Effector memory CD8-positive, alpha-beta T cell (primary cell): Measurements from ENCODE around the gene SIGLEC15.

Experiments
- ATAC-seq: fragments of 150-1000 bp; cut with Tn5 transposase; replicated peaks from 2 replicates; pipeline ENCODE4 v1.10.0; 2021; ENCODE audit warnings: mild to moderate bottlenecking, moderate library complexity
- DNase-seq, 3 experiments: peaks; one replicate each; pipeline ENCODE4 v3.0.0; 2021
- H3K27ac Mint-ChIP-seq, 2 donors: one replicate each; pipeline ENCODE4 v1.8.0; 2022; ENCODE audit warnings: mild to moderate bottlenecking in 2 of 2, mixed read lengths in 2 of 2, moderate library complexity in 2 of 2
- H3K27me3 Mint-ChIP-seq, 2 donors: one replicate each; pipeline ENCODE4 v1.8.0; 2022; ENCODE audit warnings: mixed read lengths in 2 of 2
- H3K36me3 Mint-ChIP-seq: one replicate; pipeline ENCODE4 v1.8.0; 2022; ENCODE audit warnings: mild to moderate bottlenecking, moderate library complexity, mixed read lengths; ENCODE audit not compliant: insufficient read depth
- H3K4me1 Mint-ChIP-seq, 2 donors: one replicate each; pipeline ENCODE4 v1.8.0; 2022; ENCODE audit warnings: low read depth in 2 of 2, mixed read lengths in 2 of 2
- H3K4me3 Mint-ChIP-seq, 2 donors: one replicate each; pipeline ENCODE4 v1.8.0; 2022; ENCODE audit warnings: mild to moderate bottlenecking in 2 of 2, mixed read lengths in 2 of 2, moderate library complexity in 2 of 2
- H3K9me3 Mint-ChIP-seq, 2 donors: one replicate each; pipeline ENCODE4 v1.8.0; 2022; ENCODE audit warnings: mixed read lengths in 2 of 2

Gene SIGLEC15

DNA sequence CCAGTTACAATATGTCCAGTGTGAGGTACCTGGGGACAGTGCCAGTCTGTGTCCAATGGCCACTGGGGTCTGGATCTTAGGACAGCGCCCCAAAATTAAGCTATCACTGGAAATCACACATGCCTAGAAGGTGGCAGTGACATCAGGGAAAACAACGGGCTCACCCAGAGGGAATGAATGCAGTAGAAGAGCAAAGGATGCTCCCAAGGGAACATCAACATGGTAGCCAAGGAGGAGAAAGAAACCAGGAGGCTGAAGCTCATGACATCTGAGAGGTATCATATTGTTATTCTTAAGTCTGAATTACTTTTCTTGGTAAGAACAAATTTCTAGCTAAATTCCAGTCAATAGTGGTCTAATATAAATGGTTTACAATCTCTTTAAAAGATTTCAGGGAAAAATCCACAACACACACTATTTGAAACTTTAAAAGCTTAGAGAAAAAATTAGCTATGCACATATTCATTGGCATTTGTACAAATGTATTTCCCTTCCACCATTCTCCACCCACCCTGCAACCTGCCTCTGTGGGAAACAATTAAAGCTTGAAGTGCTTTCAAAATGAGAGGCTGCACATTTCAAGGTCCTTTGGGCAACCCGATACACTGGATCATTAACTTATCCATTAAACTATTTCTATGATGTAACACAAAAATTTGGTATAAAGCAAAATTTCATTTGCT, 55.5 kb downstream of the SIGLEC15 start:
- Mint-ChIP-seq H3K27me3 (no peaks in the 10 kb centered on the region), H3K4me1 (peaks cover 6 to 8% of the 10 kb centered on the region in 2 donors), H3K27ac (no peak overlapping the region), H3K36me3 (peaks cover 78% of the 10 kb centered on the region), H3K4me3 (no peak overlapping the region), H3K9me3 (no peaks in the 10 kb centered on the region)
- ATAC-seq: no peak
- no peak for DNase-seq

DNA sequence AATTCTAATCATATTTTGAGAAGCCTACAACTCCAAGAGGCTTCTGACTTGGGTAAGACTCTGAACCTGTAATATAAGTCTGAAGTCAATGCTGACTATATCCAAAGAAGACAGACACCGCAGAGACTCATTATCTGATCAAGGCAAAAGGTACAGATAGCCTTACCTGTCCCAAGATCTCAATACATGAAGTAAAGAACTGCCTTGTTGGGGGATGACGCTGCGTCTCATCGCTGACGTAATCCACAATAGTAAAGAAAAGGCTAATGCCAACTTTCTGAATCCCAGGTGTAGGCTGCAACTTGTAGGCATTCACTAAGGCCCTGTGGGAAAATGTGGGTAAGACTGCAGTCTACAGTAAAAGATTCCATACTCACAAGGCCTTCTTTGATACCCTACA, 62.1 kb downstream of the SIGLEC15 start:
- Mint-ChIP-seq H3K27me3 (no peaks in the 10 kb centered on the region), H3K4me3 (no peak overlapping the region), H3K36me3 (peaks cover 67% of the 10 kb centered on the region), H3K4me1 (peaks cover 7 to 11% of the 10 kb centered on the region in 2 donors), H3K9me3 (no peaks in the 10 kb centered on the region), H3K27ac (peak overlapping the region in 1 of 2 donors; percentile 23)
- DNase-seq: no peak
- no peak for ATAC-seq

DNA sequence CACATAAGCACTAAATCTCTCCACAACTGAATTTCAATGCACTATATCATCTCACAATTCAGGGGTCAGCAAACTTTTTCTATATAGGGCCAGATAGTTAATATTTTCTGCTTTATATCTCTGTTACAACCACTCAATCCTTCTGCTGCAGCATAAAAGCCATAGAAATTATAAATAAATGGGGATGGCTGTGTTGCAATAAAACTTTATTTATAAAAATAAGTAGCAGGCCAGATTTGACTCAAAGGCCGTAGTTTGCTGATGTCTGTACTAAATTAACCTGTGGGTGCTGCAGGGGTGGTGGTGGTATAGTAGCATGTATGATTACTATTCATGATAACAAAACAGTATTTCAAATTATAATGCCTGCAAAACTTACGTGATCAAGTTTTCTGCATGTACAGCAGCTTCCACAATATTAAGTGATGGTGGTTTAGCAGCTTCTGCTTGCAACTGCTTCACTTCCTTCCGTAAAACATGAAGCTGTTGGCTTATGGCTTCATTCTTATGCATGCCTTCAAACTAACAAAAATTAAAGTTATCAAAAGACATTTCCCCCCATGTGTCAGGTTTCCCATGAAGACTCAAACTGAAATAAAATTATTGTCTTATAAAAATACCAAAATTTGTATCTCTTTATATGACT, 64.1 kb downstream of the SIGLEC15 start:
- H3K9me3 Mint-ChIP-seq: no peaks in the 10 kb centered on the region
- ATAC-seq (peak; percentile 54), DNase-seq (no peak)
- H3K4me1 Mint-ChIP-seq: peaks cover 7 to 11% of the 10 kb centered on the region in 2 donors
- H3K27me3 Mint-ChIP-seq: no peaks in the 10 kb centered on the region
- H3K27ac Mint-ChIP-seq: peak overlapping the region; percentile 80 to 85
- H3K4me3 Mint-ChIP-seq: peak overlapping the region; percentile 8 to 31
- H3K36me3 Mint-ChIP-seq: peaks cover 52% of the 10 kb centered on the region

DNA sequence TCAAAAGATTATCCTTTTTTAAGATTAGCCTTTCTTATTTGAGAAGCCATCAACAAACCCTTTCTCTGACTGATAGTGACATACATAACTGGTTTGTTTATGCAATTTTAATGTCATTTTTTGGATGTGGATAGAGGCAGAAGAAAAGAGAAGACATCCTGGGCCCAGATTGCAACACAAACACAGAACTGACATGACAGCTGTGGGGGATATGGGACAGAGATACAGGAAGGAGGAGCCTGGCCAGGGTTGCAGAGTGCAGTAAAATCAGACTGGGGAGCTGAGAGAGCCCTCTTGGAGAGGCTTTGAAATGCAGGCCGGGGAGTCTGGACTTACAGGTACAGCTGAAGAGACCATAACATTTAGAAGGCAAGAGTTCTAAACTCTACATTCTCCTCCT, 65.1 kb downstream of the SIGLEC15 start:
- H3K27ac Mint-ChIP-seq: peak overlapping the region; percentile 80 to 85
- peaks cover 9 to 11% of the 10 kb centered on the region in 2 donors for H3K4me1 Mint-ChIP-seq
- no peaks in the 10 kb centered on the region for H3K27me3 Mint-ChIP-seq
- ATAC-seq: no peak
- peak overlapping the region in 1 of 2 donors; percentile 11 for H3K4me3 Mint-ChIP-seq
- no peaks in the 10 kb centered on the region for H3K9me3 Mint-ChIP-seq
- H3K36me3 Mint-ChIP-seq: peaks cover 43% of the 10 kb centered on the region
- DNase-seq: no peak

DNA sequence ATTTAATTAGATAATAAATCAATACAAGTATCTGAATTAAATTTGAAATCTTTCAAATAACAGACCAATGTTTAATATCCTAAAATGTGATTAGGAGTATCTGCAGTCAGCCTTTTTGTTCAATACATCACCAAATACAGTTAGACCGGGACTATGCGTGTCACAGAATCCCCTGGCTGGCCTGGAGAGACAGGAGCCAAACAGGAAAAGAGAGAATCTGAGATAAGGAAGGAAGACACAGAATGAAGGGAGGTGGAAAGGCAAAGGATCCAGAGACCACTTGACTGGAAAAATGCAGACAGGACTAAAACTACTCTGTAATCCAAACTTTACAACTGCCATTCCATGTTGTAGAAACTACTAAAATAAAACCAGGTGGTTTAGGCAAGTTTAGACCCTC, 66.3 kb downstream of the SIGLEC15 start:
- Mint-ChIP-seq H3K27ac (peak overlapping the region in 1 of 2 donors; percentile 26), H3K27me3 (no peaks in the 10 kb centered on the region), H3K36me3 (peaks cover 36% of the 10 kb centered on the region), H3K4me1 (peaks cover 9 to 11% of the 10 kb centered on the region in 2 donors), H3K9me3 (no peaks in the 10 kb centered on the region), H3K4me3 (no peak overlapping the region)
- DNase-seq (no peak), ATAC-seq (no peak)
